Body of pancreas (tissue), 4 donors: Measurements from ENCODE around the gene PLCB4.

ENCODE experiments used
- CTCF ChIP-seq, 7 experiments: fragments of 450-650 bp in 4 of 7; fragments of 200-600 bp in 3 of 7; sonication (generic) in 3 of 7; IDR thresholded peaks; one replicate each; pipeline ENCODE4 v1.5.1; 2016 to 2019; ENCODE audit warnings: antibody characterized with exemption in 7 of 7
- POLR2A ChIP-seq, 3 donors: fragments of 450-650 bp; IDR thresholded peaks; one replicate each; pipeline ENCODE4 v1.6.1; 2016; ENCODE audit warnings: antibody characterized with exemption in 3 of 3, mild to moderate bottlenecking in 2 of 3

DNA sequence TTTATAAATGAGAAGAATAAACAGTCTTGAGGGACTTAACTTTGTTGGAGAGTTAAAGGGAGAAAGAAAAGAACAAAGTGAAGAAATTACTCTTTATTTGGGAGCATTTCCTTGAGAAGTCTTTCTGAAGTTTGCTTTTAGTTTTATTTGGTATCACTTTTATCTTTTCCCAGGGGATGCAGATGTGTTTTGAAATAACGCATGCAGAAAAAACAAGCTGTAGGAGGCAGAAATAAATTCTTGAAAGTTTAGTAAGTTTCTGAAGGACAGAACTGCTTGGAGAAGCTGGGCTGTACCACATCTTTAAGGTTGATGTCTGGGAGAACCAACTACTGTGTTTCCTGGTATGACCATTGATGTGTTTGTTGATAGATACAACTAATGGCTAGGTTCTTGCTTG, 75.0 kb downstream of the PLCB4 start:
- TF ChIP-seq POLR2A (IDR thresholded peaks at IDR 0.05) = no peak
- no peak for TF ChIP-seq CTCF (IDR thresholded peaks at IDR 0.05)
